Nucleus accumbens (tissue), 56 donors: Measurements from ENCODE around the gene RPL14.
"Not testable (repeated sequence)": the region's sequence is repeated elsewhere in the genome, so short reads cannot be mapped to it uniquely, and the experiment has no call there.

Source experiments
- DNase-seq, 56 donors: peaks; one replicate each; lab custom pipeline; 2025; lab: John Stamatoyannopoulos, UW

Gene RPL14

DNA sequence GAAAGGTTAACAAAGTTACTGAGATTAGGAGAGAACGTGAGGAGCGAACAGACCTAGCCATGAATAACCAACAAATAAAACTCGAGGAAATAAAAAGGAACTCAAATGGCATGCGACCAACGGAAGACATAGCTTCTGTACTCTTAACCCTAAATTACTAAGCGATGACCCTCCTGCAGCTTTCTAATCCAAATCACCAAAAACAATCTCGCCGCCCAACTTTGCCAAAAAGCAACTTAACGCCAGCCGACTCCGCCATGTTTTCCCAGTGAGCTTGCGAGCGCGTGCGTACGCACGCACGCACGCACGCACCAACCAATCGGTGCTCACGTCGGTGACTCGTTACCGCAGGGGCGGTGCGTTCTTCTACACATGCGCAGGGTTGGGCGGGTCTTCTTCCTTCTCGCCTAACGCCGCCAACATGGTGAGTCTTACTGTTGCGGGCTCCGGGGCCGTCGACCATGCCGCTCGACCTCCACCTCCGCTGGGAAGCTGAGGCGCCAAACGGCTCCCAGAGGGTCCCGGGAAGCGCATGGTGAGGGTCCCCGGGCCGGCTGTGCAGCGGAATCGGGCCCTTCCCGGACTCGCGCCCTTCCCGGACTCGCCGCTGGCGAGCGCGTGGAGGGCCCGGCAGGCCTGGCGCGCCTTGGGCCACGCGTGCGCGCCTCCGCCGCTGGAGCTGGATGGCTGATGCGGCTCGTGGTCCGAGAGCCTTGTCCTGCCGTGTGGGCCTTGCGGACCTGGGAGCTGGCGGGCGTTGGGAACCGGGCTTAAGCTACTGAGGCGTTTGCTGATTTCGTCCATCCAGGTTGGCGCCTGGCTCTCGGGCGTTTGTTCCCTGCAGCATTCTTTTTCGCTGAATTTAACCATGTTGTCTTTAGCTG, at the start of gene RPL14:
TSS of gene RPL14 (plus strand) at position 400 of the 884 bp plus-strand sequence. CDS start at position 533, 133 bp downstream.
- peak in 55 of 56 donors; percentile 70 to 97 (median 94) for DNase-seq

DNA sequence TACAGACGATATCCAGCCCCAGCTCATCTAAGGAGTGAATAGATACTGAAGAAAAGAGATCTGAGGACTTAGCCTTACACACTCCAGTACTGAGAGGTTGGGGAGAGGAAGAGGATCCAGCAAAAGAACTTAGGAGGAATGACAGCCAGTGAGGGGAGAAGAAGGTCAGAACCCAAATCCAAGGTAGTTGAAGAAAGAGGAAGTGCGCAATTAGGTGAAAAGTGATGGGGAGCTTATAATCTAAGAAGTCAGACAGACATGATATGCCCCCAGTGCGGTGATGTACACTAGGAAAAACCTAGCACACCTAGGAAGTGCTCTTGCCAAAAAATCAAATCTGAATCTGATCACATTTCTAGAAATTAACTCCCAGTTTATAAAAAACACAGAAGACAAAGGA, 49.5 kb upstream of the RPL14 start:
- DNase-seq: no peak

DNA sequence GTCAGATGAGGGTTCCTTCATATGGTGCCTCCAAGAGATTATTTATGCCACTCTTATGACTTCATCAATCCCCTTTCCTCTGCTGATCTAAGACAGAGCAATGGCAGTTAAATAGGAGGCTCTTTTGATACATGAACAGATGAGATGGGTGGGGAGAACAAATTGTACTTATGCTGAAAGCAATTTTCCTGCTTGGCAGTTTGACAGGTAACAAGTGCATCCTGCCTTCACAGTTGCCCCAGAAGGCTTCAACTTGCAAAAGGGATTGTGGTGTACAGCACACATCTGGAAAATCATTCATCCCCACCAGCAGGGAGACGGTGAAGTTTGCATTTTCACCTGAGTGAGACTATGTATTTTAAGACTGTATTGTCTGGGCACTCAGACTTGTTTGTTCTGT, 42.9 kb upstream of the RPL14 start:
- no peak for DNase-seq

DNA sequence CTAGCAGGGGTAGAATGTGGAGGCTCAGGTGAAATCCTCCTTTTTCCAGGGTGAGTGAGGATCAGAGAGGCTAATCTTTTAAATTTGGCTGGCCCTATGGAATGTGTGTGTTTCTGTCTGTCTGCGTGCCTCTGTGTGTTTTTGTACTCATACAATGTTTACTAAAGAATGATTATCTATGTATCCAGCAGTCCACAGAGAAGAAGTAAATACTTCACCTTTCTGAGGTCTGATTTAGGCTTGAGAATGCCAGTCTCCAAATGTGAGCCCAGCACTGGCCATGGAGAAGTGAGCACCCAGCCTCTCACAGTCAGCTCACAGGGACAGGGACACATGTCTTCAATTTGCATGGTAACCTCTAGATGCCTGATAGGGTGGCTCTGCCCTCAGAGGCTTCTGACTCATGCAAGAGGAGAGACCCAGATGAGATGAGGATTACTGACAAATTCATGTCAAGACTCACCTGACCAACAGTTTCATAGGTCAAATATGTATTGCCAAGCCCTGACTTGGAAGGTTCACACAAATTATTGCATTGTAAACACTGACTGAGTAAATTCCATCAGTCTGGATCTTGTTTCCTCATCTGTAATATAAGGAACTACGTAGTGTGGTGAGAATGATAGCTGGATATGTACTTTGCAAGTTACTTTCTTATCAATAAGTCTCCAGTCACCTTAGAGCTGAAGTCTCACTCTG, 39.1 kb upstream of the RPL14 start:
- DNase-seq: no peak

DNA sequence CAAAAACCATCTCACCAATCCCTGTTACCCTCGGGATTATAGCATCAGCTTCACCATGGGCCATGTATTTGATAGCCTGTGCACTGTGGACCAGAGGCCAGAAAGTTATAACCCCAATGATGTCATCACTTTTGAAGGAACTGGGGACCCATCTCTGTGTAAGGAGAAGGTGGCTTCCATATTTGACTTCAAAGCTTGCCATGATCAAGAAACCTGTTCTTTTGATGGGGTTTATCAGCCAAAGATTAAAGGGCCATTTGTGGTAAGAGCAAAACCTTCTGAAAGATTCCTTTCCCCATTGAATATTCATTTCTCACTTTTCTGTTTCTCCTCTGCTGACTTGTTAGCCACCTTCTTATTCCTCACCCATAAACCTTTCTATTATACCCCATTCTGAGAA, 34.3 kb upstream of the RPL14 start:
- no peak for DNase-seq

DNA sequence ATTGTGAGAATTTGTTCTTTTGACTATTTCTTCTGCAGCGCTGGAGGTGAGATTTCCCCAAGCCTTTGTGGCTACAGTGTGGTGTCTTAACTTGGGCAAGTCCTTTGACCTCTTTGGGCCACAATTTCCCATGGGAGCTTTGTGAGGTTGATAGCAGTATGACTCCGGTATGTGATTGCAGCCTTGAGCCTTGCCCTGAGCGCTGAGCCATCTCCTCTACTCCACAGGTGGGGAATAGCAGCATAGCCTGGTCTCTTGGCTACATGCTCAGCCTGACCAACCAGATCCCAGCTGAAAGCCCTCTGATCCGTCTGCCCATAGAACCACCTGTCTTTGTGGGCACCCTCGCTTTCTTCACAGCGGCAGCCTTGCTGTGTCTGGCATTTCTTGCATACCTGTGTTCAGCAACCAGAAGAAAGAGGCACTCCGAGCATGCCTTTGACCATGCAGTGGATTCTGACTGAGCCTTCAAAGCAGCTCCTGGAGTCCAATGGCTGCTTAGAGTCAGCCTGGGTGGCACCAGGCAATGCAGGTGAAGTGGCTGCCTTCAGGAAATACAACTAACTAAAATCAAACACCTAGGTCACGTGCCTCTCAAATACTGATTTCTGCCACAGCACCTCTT, 30.0 kb upstream of the RPL14 start:
- DNase-seq: no peak

DNA sequence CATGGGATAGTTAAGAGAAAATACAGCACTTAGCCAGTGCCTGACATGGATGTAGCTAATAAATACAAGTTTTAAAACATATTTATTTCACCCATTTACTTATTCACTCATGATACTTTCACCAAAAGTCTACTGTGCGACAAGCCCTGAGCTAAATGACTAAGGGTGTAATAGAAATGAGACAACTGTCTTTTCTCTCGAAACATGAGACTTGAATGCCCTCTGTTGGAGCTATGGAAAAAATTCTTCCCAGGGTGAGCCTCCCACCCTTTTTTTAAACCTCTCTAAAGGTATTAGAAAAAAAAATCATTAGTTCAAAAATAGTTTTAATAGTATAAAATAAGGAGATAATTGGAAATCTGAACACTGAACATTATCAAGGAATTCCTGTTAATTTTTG, 24.3 kb upstream of the RPL14 start:
- DNase-seq: no peak

DNA sequence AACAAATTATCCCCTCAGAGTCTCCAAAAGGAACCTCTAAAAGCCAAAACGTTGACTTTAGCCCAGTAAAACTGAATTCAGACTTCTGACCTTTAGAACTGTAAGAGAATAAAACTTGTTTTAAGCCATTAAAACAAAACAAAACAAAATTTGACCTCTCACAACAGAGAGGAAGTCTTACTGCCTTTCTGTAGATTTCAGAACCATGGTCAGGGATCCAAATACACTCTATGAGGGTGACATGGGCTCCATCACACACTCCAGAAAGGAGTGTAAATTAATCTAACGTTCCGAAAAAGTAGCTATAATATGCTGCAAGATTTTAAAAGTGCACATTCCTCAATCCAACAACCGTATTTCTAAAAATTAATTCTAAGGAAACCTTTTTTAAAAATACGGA, 19.2 kb upstream of the RPL14 start:
- DNase-seq: no peak

DNA sequence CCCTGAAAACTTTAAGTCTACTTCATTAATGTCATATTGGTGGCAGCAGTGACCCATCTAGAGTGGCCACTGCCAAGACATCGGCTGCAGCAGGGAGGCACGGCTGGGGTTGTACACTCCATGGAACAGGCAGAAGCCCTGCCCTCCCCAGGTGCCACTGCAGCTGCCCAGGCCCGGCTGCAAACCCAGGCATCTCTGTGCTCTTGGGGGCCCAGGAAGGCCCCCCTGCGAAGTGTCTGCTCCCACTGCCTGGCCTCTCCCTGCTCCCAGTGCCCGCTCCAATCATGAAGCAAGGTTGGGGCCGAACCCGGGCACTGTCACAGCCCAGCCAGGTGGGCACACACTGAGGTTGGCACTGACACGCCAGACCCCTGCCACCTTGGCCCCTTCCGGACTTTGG, 12.1 kb upstream of the RPL14 start:
- DNase-seq: no peak

DNA sequence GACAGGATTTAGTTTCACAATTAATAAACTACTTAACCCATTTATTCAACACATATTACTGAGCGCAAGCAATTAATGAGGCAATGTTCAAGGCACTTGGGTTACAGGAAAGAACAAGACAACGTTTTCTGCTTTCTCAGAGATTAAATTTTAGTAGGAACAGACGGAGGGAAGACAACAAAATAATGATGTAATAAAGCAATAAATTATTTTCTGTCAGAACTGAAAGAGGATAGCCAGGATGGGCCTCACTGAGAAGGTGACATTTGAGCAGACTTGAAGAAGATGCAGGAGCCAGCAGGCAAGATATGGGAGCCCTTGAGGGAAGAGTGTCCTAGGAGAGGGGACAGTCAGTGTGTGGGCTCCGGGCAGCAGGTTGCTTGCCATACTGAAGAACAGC, 11.3 kb upstream of the RPL14 start:
- no peak for DNase-seq

DNA sequence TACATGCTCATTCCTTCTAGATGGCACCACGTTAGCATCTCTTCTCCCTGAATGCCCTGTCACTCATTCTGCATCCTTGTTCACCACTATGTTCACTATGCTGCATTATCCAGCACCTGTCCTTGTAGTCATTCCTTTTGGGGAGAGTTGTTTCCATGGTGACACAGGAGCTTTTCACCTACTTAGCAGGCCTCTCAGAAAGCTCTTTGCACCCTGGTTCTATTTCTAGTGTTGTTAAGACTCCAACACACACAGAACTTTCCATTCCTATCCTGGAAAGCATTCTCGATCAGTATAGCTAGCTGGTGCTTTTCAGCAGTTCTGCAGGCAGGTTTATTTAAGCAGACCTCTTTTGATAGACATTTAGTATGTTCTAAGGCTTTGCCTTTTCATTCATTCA, 6.7 kb upstream of the RPL14 start:
- DNase-seq: peak in 2 of 56 donors; percentile 3 to 6

DNA sequence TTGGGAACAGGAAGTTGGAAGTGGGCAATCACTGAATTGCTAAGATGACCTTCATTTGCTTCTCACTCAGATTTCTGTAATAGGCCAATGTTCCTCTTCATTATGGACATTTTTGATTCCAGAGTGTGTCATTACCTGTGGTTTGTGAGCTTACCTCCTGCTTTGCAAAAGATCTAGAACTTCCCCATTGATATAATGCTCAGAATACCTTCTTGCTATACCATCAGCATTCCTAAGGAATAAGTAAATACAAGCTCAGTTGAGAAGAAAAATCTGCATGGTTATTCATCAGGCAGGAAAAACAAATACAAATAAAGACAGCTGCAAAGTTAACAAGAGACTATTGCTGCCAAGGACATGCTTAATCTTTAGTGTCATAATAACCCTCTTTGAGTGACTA, 5.6 kb upstream of the RPL14 start:
- DNase-seq: no peak

DNA sequence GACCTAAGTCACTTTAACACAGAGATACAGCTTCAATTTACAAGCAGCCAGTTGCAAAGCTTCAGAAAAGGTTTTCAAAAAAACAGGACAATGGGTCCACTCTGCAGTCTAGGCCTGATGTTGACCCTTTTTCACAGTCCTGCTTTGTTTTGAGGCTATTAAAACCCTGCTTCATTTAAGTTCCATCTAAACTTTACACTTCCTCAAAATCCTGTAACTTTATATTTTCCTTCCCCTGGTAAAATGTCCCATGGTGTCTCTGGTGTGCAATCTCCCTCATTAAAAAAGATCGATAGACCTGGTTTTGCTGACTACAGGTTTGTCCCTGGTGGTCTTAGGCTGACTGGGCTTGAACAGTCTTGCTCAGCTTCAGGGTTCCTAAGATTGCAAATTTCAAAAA, 5.1 kb upstream of the RPL14 start:
- DNase-seq: no peak

DNA sequence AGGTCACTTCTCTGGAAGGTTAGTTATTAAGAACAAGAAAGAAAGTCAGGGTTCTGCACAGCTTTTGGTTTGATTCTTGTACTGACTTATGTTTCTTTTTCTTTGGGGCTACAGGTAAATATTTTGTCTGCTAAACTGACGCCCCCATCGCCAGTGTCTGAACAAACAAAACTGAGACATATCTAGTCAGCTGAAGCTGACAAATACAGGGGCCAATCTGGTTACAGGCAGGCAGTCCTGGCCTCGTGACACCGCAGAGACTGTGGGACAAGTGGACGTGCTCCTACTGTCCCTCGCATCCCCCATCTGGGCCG, 4.6 kb upstream of the RPL14 start:
- peak in 3 of 56 donors; percentile 69 to 74 (median 72) for DNase-seq

DNA sequence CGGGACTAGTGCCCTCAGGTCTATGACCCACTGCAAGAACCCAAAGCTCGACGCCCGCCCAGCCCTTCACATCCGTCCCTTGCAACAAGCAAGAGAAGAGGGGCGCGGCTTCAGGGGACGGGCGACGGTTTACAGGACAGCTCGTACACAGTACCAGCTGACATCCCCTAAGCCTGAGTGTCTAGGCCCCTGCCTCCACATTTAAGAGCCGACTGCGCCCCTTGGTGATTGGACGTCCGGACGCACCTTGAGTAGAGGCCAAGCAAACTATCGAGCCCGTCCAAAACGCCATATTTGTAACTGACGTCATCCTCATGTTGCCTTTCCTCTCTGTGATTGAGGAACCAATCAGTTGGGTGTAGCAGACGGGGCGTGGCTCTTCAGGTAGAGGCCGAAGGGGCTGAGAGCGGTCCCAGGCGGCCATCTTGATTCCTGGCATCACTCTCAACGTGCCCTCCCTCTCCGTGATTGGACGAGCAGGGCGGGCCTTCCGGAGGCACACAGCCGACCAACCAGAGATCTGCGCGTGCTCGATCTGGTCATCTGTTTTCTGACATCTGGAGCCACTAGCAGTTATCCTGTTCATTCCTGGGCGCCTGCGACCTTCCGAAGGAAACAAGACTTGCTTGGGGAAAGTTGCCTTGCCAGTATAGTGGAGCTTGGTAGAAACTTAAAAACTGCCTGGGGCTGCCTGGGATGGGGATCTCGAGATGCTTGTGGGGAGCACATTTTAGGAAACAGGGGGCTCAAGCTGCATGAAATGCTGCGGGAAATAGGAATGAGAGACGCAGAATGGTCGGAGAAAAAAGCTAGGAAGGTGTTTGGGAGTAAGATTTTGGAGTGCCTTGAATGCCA, 4.0 kb upstream of the RPL14 start:
- DNase-seq: peak; percentile 73 to 99 (median 95)

DNA sequence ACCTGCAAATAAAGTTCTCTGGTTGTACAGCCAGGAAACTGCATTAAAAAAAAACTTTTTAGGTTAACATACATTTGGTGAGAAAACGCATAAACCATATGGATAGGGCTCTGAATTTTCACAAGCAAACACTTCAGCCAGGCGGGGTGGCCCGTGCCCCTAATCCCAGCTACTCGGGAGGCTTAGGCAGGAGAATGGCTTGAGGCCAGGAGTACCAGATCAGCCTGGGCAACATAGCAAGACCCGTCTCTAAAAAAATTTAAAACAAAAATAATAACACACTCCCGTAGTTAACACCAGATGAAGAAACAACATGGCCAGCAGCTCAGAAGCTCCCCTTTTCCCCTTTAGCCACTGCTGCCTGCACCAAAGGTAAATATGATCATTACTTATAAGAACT, 3.2 kb upstream of the RPL14 start:
- DNase-seq: no peak

DNA sequence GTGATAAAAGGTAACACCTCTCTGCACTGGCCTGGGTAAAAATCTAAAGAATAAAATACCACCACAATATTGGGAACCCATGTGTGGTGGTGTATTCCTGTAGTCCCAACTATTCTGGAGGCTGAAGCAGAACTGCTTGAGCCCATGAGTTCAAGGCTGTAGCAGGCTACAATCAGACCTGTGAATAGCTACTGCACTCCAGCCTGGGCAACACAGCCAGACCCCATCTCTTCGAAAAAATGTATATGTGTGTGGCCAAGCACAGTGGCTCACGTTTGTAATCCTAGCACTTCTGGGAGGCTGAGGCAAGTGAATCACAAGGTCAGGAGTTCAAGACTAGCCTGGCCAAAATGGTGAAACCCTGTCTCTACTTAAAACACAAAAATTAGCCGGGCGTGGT, 1.8 kb upstream of the RPL14 start:
- no peak for DNase-seq

DNA sequence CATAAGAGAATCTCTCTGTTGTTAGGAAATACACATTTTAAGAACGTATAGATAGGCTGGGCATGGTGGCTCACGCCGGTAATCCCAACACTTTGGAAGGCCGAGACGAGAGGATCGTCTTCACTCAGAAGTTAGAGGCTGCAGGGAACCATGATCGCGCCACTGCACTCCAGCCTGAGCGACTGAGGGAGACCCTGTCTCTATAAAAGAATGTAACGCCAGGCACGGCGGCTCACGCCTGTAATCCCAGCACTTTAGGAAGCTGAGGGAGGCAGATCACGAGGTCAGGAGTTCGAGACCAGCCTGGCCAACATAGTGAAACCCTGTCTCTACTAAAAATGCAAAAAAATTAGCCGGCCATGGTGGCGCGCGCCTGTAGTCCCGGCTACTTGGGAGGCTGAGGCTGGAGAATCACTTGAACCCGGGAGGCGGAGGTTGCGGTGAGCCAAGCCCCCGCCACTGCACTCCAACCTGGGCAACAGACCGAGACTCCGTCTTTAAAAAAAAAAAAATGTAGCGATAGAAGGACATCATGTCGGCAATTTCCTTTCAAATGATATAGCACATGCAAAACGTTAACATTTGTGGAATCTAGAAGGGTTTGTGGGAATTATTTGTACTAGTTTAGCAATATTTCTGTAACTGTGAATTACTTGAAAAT, 730 bp upstream of the RPL14 start:
- DNase-seq: no peak

DNA sequence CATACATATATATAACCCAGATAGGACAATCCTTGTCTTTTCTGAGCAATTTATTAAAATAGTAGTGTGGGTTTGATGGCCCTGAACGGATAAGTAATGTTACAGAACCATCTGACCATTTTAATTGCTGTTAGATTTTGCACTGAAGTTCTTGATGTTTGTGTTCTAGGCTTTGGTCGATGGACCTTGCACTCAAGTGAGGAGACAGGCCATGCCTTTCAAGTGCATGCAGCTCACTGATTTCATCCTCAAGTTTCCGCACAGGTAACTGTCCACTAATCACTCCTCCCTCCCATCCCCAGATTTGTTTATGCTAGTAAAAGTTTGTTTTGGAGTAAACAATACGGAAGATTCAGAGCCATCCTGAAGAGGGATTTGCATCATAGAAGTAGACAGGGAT, 1.3 kb downstream of the RPL14 start:
- no peak for DNase-seq

DNA sequence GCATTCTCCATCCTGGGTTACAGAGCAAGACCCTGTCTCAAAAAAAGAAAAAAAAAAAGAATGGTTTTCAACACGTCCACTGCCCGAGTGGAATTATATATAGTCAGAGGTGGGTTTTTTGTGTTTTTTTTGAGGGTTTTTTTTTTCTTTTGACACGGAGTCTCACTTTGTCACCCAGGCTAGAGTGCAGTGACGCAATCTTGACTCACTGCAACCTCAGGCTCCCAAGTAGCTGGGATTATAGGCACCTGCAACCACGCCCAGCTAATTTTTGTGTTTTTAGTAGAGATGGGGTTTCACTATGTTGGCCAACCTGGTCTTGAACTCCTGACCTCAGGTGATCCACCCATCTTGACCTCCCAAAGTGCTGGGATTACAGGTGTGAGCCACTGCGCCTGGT, 3.3 kb downstream of the RPL14 start:
- not testable (repeated sequence) for DNase-seq
